Left ventricle myocardium inferior (tissue), 1 donor: ENCODE measurements around the gene ZNF112. TPM values are rescaled to one million over a fixed set of nuclear protein-coding genes. Genes with fewer than 3 reads are reported as not detected.

Source experiments
- DNase-seq: peaks from one replicate; pipeline ENCODE4 v3.0.0-alpha.2; 2020
- H3K27ac ChIP-seq: fragments of 200-600 bp; replicated peaks from 2 replicates; pipeline ENCODE4 v1.8.0; 2021
- H3K27me3 ChIP-seq: fragments of 200-600 bp; 2 replicates; pipeline ENCODE4 v1.8.0; 2021; ENCODE audit warnings: low read depth
- H3K36me3 ChIP-seq: fragments of 200-600 bp; 2 replicates; pipeline ENCODE4 v1.8.0; 2021
- H3K4me1 ChIP-seq: fragments of 200-600 bp; 2 replicates; pipeline ENCODE4 v1.8.0; 2021
- H3K4me3 ChIP-seq: fragments of 200-600 bp; 2 replicates; pipeline ENCODE4 v1.8.0; 2021; ENCODE audit warnings: mild to moderate bottlenecking, moderate library complexity
- H3K9me3 ChIP-seq: fragments of 200-600 bp; replicated peaks from 2 replicates; pipeline ENCODE4 v1.8.0; 2021
- CTCF ChIP-seq: fragments of 200-600 bp; IDR thresholded peaks from 2 replicates; pipeline ENCODE4 v1.8.0; 2021; ENCODE audit warnings: antibody characterized with exemption, mild to moderate bottlenecking, borderline replicate concordance
- intact Hi-C: fragments of 100-400 bp; cut with micrococcal nuclease; formaldehyde crosslinking; loops from one replicate; pipeline ENCODE4 v1.11.0; 2022
- total RNA-seq: library from RNA; stranded (reverse); fragmentation: NEBNext Ultra II Directional; extraction: Animal tissue kit (Norgen Biotek cat#: 25700); gene quantifications from one replicate; pipeline ENCODE4 v1.2.1, GENCODE V29; 2021
- donor health status: DM: no; HTN: yes; CAD: no; lungs with severe emphysema.

Gene ZNF112
- total RNA-seq, 1 donor from 2014 or later: 3.5 TPM

- Histone ChIP-seq H3K27ac (peak within 1 kb of the TSS; percentile 84), H3K4me1 (peaks cover 22% of the 10 kb centered on the region), H3K36me3 (peaks cover 28% of the 10 kb centered on the region), H3K9me3 (peaks cover 28% of the 10 kb centered on the region), H3K4me3 (peak within 1 kb of the TSS; percentile 88), H3K27me3 (no peaks in the 10 kb centered on the region)
- peak; percentile 88 for DNase-seq
- intact Hi-C loops: no loop called here
- no peak for TF ChIP-seq CTCF
These were observed 51.8 kb downstream of the ZNF112 start, which contains the start of gene ZNF235 for GRCh38 chr19:44304659-44305193. Gene ZNF235, minus strand, starts transcription at chr19:44305025. Its CDS starts 1,621 bp downstream, at chr19:44303404.

- Histone ChIP-seq H3K27ac (peak overlapping the region; percentile 84), H3K27me3 (no peaks in the 10 kb centered on the region), H3K9me3 (peaks cover 22% of the 10 kb centered on the region), H3K4me1 (peaks cover 22% of the 10 kb centered on the region), H3K36me3 (peaks cover 35% of the 10 kb centered on the region), H3K4me3 (peak overlapping the region; percentile 88)
- TF ChIP-seq CTCF: no peak
- intact Hi-C loops: no loop called here
- DNase-seq: no peak
These were observed 52.4 kb downstream of the ZNF112 start for GRCh38 chr19:44303976-44304568.

GRCh38 chr19:44303320-44303719 lies 53.2 kb downstream of the ZNF112 start:
- Histone ChIP-seq H3K4me1 (peaks cover 22% of the 10 kb centered on the region), H3K9me3 (peaks cover 14% of the 10 kb centered on the region), H3K27me3 (no peaks in the 10 kb centered on the region), H3K27ac (no peak overlapping the region), H3K4me3 (peak overlapping the region; percentile 88), H3K36me3 (peaks cover 42% of the 10 kb centered on the region)
- intact Hi-C loops: no loop called here
- no peak for TF ChIP-seq CTCF
- no peak for DNase-seq

GRCh38 chr19:44284968-44285367 lies 71.5 kb downstream of the ZNF112 start:
- no peak for DNase-seq
- no peak for TF ChIP-seq CTCF

GRCh38 chr19:44282846-44283245 lies 73.6 kb downstream of the ZNF112 start:
- no peak for DNase-seq
- Histone ChIP-seq H3K4me3 (no peak overlapping the region), H3K4me1 (no peaks in the 10 kb centered on the region), H3K9me3 (peaks cover 99% of the 10 kb centered on the region), H3K27ac (no peak overlapping the region), H3K36me3 (peaks cover 60% of the 10 kb centered on the region), H3K27me3 (no peaks in the 10 kb centered on the region)
- intact Hi-C loops: no loop called here
- no peak for TF ChIP-seq CTCF

More at GRCh38 chr19:44284968-44285367, 71.5 kb downstream of the ZNF112 start:
- Histone ChIP-seq H3K27ac (no peak overlapping the region), H3K9me3 (peaks cover 99% of the 10 kb centered on the region), H3K4me3 (no peak overlapping the region), H3K36me3 (peaks cover 74% of the 10 kb centered on the region), H3K27me3 (no peaks in the 10 kb centered on the region), H3K4me1 (no peaks in the 10 kb centered on the region)
- intact Hi-C loops: no loop called here
